ENCODE measurements around the gene PTPRG. TPM values are rescaled to one million over a fixed set of nuclear protein-coding genes. Genes with fewer than 3 reads are reported as not detected.

Gene PTPRG
- total and polyA plus RNA-seq, 2 experiments from 2014 or later = 15.2 to 45.7 TPM

DNA sequence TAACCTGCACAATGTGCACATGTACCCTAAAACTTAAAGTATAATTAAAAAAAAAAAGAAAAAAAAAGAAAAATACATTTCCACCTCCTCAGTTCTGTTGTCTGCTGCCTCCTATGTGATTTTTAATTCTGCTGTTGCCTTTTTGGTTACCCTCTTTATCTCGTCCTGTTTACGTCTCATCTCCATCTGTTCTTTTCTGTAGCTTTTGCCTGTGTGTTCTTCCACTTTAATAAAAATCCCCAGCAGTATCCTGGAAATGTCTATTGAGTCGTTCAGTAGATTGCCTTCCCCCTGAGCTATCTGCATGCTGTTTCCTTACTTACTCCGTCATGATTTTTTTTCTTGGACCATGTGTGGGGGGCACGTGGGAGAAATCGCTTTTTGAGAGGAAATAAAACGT lies 509.5 kb downstream of the PTPRG start:
- no peak for DNase-seq (ENCODE audit: low read depth in 1 of 2, low spot score in 1 of 2)
- Histone ChIP-seq H3K4me1 (ENCODE audit: low read depth) (peaks cover 12% of the 10 kb centered on the region), H3K27ac (no peak overlapping the region), H3K4me3 (no peak overlapping the region), H3K27me3 (no peaks in the 10 kb centered on the region), H3K36me3 (no peaks in the 10 kb centered on the region), H3K9me3 (ENCODE audit: low read depth) (no peaks in the 10 kb centered on the region)
- TF ChIP-seq CTCF (IDR thresholded peaks at IDR 0.05; ENCODE audit: low read depth, low read length) = no peak

GRCh38 chr3:62073038-62073437 lies 511.7 kb downstream of the PTPRG start:
- H3K9me3 ChIP-seq (ENCODE audit: low read depth) = no peaks in the 10 kb centered on the region

DNA sequence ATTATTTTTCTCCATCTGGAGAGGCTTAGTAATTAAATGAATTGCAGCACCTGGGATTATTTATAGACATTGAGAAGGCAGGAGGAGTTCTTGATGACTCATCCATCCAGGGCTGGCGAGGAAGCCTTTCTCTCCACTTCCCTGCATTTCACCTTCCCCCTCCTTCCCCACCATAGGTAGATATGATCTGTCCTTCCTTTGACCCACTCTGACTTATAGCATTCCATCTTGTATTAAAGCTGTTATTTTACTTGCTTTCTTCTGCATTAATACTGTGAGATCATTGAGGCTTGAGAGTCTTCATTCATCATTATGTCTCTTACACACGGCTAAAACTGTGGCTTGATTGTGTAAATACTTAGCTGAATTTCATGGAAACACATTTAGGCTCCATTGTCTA lies 523.2 kb downstream of the PTPRG start:
- H3K27ac ChIP-seq = no peak overlapping the region
- no peak for DNase-seq (ENCODE audit: low read depth in 1 of 2, low spot score in 1 of 2)
- no peak overlapping the region for H3K4me3 ChIP-seq
- H3K27me3 ChIP-seq = no peaks in the 10 kb centered on the region
- no peak for TF ChIP-seq CTCF (IDR thresholded peaks at IDR 0.05; ENCODE audit: low read depth, low read length)
- no peaks in the 10 kb centered on the region for H3K36me3 ChIP-seq
- no peaks in the 10 kb centered on the region for H3K9me3 ChIP-seq (ENCODE audit: low read depth)
- H3K4me1 ChIP-seq (ENCODE audit: low read depth) = peaks cover 6% of the 10 kb centered on the region

More at GRCh38 chr3:62073038-62073437, 511.7 kb downstream of the PTPRG start:
- Histone ChIP-seq H3K27ac (no peak overlapping the region), H3K4me1 (ENCODE audit: low read depth) (peaks cover 12% of the 10 kb centered on the region), H3K36me3 (no peaks in the 10 kb centered on the region), H3K27me3 (no peaks in the 10 kb centered on the region), H3K4me3 (no peak overlapping the region)
- TF ChIP-seq CTCF (IDR thresholded peaks at IDR 0.05; ENCODE audit: low read depth, low read length) = no peak
- no peak for DNase-seq (ENCODE audit: low read depth in 1 of 2, low spot score in 1 of 2)

DNA sequence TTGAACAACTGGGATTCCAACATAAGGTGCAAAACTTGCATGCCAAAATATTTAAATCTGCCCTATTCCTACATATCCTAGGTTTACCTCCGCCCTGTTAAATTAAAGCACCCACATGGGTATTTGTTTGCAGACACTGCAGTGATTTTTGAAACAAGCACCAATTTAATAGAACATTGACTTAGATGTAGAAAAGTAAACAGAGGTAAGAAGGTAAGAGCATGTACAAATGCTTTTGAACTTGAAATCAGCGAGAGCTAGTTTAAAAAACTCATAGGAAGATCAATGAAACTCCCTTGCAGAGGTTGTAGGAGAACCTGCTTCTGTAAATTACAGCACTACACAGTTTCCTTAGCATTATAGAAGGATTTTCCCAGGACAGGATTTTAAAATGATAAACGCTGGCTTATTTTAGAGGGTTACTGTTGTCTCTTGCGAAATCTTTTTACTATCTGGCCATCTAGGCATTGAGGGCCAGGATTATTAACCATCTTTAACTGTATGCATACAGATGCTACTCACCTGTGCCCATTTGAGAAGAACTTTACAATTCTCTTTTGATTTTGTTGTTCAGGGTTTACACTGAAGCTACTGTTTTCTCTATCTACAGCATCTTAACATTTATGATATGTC lies 527.2 kb downstream of the PTPRG start:
- Histone ChIP-seq H3K4me3 (no peak overlapping the region), H3K36me3 (no peaks in the 10 kb centered on the region), H3K27me3 (no peaks in the 10 kb centered on the region), H3K27ac (peak overlapping the region; percentile 16), H3K4me1 (ENCODE audit: low read depth) (peaks cover 19% of the 10 kb centered on the region), H3K9me3 (ENCODE audit: low read depth) (no peaks in the 10 kb centered on the region)
- TF ChIP-seq CTCF (IDR thresholded peaks at IDR 0.05; ENCODE audit: low read depth, low read length) = no peak
- DNase-seq (ENCODE audit: low read depth in 1 of 2, low spot score in 1 of 2) = no peak

DNA sequence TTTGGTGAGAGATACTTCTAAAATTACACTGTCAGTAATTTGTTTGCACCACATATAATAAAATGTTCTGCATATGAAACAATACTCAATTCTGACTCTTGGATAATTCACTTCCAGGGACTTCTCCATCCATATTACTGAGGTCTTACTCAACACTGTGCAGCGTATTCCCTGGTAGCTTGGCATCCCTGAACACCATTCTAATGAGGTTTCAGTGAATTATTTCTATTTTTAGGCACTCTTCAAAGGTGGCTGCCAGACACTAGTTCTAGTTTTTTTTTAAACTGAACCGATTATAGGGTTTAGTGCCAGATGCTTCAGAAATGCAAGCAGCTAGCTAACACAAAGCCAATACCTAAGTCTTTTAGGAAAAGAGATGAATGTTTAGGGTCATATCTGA lies 528.7 kb downstream of the PTPRG start:
- no peak for TF ChIP-seq CTCF (IDR thresholded peaks at IDR 0.05; ENCODE audit: low read depth, low read length)
- no peak for DNase-seq (ENCODE audit: low read depth in 1 of 2, low spot score in 1 of 2)

More for the DNA sequence above, 528.7 kb downstream of the PTPRG start:
- H3K4me1 ChIP-seq (ENCODE audit: low read depth) = peaks cover 19% of the 10 kb centered on the region
- no peaks in the 10 kb centered on the region for H3K9me3 ChIP-seq (ENCODE audit: low read depth)
- H3K27ac ChIP-seq = peak overlapping the region; percentile 51
- no peak overlapping the region for H3K4me3 ChIP-seq
- H3K27me3 ChIP-seq = no peaks in the 10 kb centered on the region
- no peaks in the 10 kb centered on the region for H3K36me3 ChIP-seq
